Measurements from ENCODE around the gene PAPOLA. TPM values are rescaled to one million over a fixed set of nuclear protein-coding genes. Genes with fewer than 3 reads are reported as not detected.
A peak's percentile ranks its signal among the peaks of the same experiment; 100 is the strongest.

Gene PAPOLA
- total RNA-seq, 1 experiment from 2014 or later: 223 TPM

GRCh38 chr14:96576359-96576758, 74.2 kb downstream of the PAPOLA start (continued):
- TF ChIP-seq CTCF (IDR thresholded peaks at IDR 0.05 in 2 of 3, conservative IDR thresholded peaks at IDR 0.05 in 1 of 3; ENCODE audit: borderline replicate concordance in 1 of 3, insufficient read depth in 1 of 3, low read depth in 2 of 3, low read length in 2 of 3) (no peak), FOSL1 (IDR thresholded peaks at IDR 0.05; ENCODE audit: low read depth) (no peak), MAX (IDR thresholded peaks at IDR 0.05) (no peak), SP1 (IDR thresholded peaks at IDR 0.05; ENCODE audit: low read depth) (no peak), ZBTB33 (IDR thresholded peaks at IDR 0.05; ENCODE audit: extremely low read depth, insufficient replicate concordance, low read length) (no peak), POLR2AphosphoS5 (IDR thresholded peaks at IDR 0.05; ENCODE audit: low read depth, low read length) (no peak)

- no peaks in the 10 kb centered on the region for H4K20me1 ChIP-seq (ENCODE audit: insufficient read depth)
- ChIA-PET RAD21 (ENCODE audit: low non-redundant PET in 1 of 2, low total read pairs in 2 of 2, uncharacterized antibody in 2 of 2, unreplicated experiment in 2 of 2) (no interaction called here), CTCF (no interaction called here), POLR2A (no interaction called here)
- no peak overlapping the region for H3K4me3 ChIP-seq (replicated peaks in 1 of 2; ENCODE audit: low read depth in 1 of 2, low read length in 2 of 2)
- TF ChIP-seq POLR2AphosphoS5 (IDR thresholded peaks at IDR 0.05; ENCODE audit: low read depth, low read length) (0 out of 2 replicates have a peak, but pooled peaks have one; percentile 19), ZFX (IDR thresholded peaks at IDR 0.05) (no peak), YY1 (IDR thresholded peaks at IDR 0.05; ENCODE audit: extremely low read depth, insufficient replicate concordance, low read depth, low read length) (no peak)
- H3K9me2 ChIP-seq (ENCODE audit: insufficient read depth): no peaks in the 10 kb centered on the region
- no peak for DNase-seq (ENCODE audit: low read depth, low spot score)
- H3K36me3 ChIP-seq (ENCODE audit: control insufficient read depth in 1 of 2, insufficient read depth in 2 of 2, low read length in 2 of 2): no peaks in the 10 kb centered on the region
- intact Hi-C loops (cut with micrococcal nuclease): no loop called here
- no peaks in the 10 kb centered on the region for H3K4me1 ChIP-seq (ENCODE audit: control insufficient read depth in 1 of 2, insufficient read depth in 2 of 2, low read length in 2 of 2)
- H3K4me2 ChIP-seq (ENCODE audit: low read length): no peak overlapping the region
- no peak for ATAC-seq
- no peak overlapping the region for H3K9ac ChIP-seq (ENCODE audit: low read length)
- no peaks in the 10 kb centered on the region for H3K79me2 ChIP-seq (ENCODE audit: insufficient read depth, low read length)
- no peaks in the 10 kb centered on the region for H3K9me3 ChIP-seq (ENCODE audit: control insufficient read depth in 1 of 2, insufficient read depth in 1 of 2, low read depth in 1 of 2, low read length in 2 of 2)
- no peak overlapping the region for H3K27ac ChIP-seq (ENCODE audit: low read depth, low read length)
- BruUV-seq (replicated peaks): no TSS peak
- H3K27me3 ChIP-seq (ENCODE audit: insufficient read depth, low read length): no peaks in the 10 kb centered on the region
- H2AFZ ChIP-seq (ENCODE audit: low read depth, low read length, poor library complexity, severe bottlenecking): no peak overlapping the region
These were observed 74.8 kb downstream of the PAPOLA start for GRCh38 chr14:96576937-96577336.

Data from HCT116 (cell line).